Immature natural killer cell (primary cell): ENCODE data around the gene SLC6A9. TPM values are rescaled to one million over a fixed set of nuclear protein-coding genes. Genes with fewer than 3 reads are reported as not detected.

ENCODE experiments used
- DNase-seq, 3 donors: peaks; one replicate each; pipeline ENCODE4 v3.0.0; 2022; ENCODE audit warnings: mixed read lengths in 1 of 3
- H3K27ac Mint-ChIP-seq, 6 donors: one replicate each; pipeline ENCODE4 v1.8.0; 2020; ENCODE audit warnings: mixed read lengths in 6 of 6, mild to moderate bottlenecking in 5 of 6, inconsistent platforms in 4 of 6, moderate library complexity in 3 of 6
- H3K27me3 Mint-ChIP-seq, 3 donors: one replicate each; pipeline ENCODE4 v1.8.0; 2020 to 2021; ENCODE audit warnings: low read depth in 3 of 3, mild to moderate bottlenecking in 3 of 3, mixed read lengths in 3 of 3, moderate library complexity in 3 of 3, inconsistent platforms in 1 of 3
- H3K36me3 Mint-ChIP-seq, 3 donors: one replicate each; pipeline ENCODE4 v1.8.0; 2020; ENCODE audit warnings: mixed read lengths in 3 of 3, inconsistent platforms in 2 of 3, mild to moderate bottlenecking in 2 of 3
- H3K4me1 Mint-ChIP-seq, 2 donors: one replicate each; pipeline ENCODE4 v1.8.0; 2020; ENCODE audit warnings: inconsistent platforms in 2 of 2, mild to moderate bottlenecking in 2 of 2, mixed read lengths in 2 of 2, moderate library complexity in 1 of 2
- H3K4me3 Mint-ChIP-seq, 5 donors: one replicate each; pipeline ENCODE4 v1.8.0; 2020; ENCODE audit warnings: mild to moderate bottlenecking in 5 of 5, mixed read lengths in 5 of 5, inconsistent platforms in 3 of 5, moderate library complexity in 3 of 5
- H3K9me3 Mint-ChIP-seq, 6 donors: one replicate each; pipeline ENCODE4 v1.8.0; 2020; ENCODE audit warnings: mild to moderate bottlenecking in 6 of 6, mixed read lengths in 6 of 6, inconsistent platforms in 4 of 6, moderate library complexity in 3 of 6
- polyA plus RNA-seq, 3 donors: library from polyadenylated mRNA; unstranded; fragments of 300-500 nt; fragmentation: Illumina TruSeq; gene quantifications; one replicate each; pipeline ENCODE4 v1.2.3, GENCODE V29; 2021

Gene SLC6A9
- polyA plus RNA-seq: not detected

DNA sequence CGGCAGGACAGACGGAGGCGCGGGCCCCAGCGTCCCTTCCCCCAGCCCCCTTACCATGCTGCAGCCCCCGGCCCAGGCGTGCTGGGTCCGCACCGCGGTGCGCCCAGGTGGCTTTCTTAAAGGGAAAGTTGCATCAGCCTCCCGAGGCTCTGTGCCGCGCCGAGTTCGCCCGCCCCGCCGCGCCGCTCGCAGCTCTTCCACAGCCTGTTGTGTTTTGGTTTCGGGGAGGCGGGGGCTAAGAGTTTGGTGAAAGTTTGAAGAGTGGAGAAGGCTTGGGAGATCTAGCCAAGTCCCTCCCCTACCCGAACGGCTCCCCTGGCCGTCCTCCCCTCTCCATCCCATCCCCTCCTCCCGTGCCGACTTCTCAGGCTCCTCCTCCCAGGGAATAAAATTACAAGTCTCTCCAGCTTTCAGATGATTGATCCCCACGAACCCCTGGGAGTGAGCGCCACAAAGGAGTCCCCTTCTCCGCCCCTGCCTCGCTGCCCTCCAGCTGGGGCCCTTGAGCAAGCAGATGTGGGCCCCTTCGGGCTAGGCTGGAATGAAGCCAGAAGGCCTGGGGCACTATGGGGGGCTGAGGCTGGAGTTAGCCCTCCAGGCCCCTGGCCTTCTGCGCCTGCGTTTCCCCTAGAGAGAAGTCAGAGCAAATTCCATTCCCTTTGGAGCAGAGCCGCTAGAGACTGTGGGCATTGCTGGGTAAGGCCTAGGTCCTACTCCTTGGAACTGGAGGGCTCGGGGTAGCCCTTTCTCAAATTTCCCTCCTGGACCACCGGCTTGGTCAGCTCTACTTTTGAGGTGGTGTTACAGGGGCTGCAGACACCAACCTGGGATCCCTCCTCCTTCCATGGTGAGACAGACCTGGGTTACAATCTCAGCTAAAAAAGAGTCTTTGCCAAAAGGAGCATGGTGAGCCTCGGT lies at the start of gene SLC6A9:
Gene SLC6A9 (minus strand): TSS at position 211 of the 918 bp plus-strand sequence. CDS start 7,185 bp downstream, outside the sequence.
- DNase-seq: no peak
- H3K36me3 Mint-ChIP-seq: no peaks in the 10 kb centered on the region
- peaks cover 17 to 21% of the 10 kb centered on the region in 2 donors for H3K4me1 Mint-ChIP-seq
- peak within 1 kb of the TSS; percentile 75 to 87 (median 79) for H3K4me3 Mint-ChIP-seq
- peaks cover 2 to 13% (median 5%) of the 10 kb centered on the region in 3 donors for H3K27me3 Mint-ChIP-seq
- H3K27ac Mint-ChIP-seq: peak within 1 kb of the TSS in 4 of 6 donors; percentile 33 to 80 (median 46)
- H3K9me3 Mint-ChIP-seq: no peaks in the 10 kb centered on the region

- H3K4me1 Mint-ChIP-seq: no peaks in the 10 kb centered on the region
- H3K36me3 Mint-ChIP-seq: no peaks in the 10 kb centered on the region
- no peak overlapping the region for H3K4me3 Mint-ChIP-seq
- H3K9me3 Mint-ChIP-seq: no peaks in the 10 kb centered on the region
- DNase-seq: no peak
- H3K27ac Mint-ChIP-seq: no peak overlapping the region
- peaks cover 1 to 29% (median 4%) of the 10 kb centered on the region in 3 donors for H3K27me3 Mint-ChIP-seq
Observed at GRCh38 chr1:44079566-44079965, 48.3 kb upstream of the SLC6A9 start.

GRCh38 chr1:44078104-44078503 lies 46.8 kb upstream of the SLC6A9 start:
- Mint-ChIP-seq H3K27ac (no peak overlapping the region), H3K9me3 (no peaks in the 10 kb centered on the region), H3K36me3 (no peaks in the 10 kb centered on the region), H3K27me3 (peaks cover 4 to 25% (median 4%) of the 10 kb centered on the region in 3 donors), H3K4me1 (no peaks in the 10 kb centered on the region), H3K4me3 (no peak overlapping the region)
- DNase-seq: no peak

- no peak overlapping the region for H3K4me3 Mint-ChIP-seq
- peaks cover 4 to 23% (median 4%) of the 10 kb centered on the region in 3 donors for H3K27me3 Mint-ChIP-seq
- H3K9me3 Mint-ChIP-seq: no peaks in the 10 kb centered on the region
- no peaks in the 10 kb centered on the region for H3K36me3 Mint-ChIP-seq
- no peak for DNase-seq
- H3K4me1 Mint-ChIP-seq: no peaks in the 10 kb centered on the region
- no peak overlapping the region for H3K27ac Mint-ChIP-seq
Observed at GRCh38 chr1:44077421-44077820, 46.2 kb upstream of the SLC6A9 start.

- Mint-ChIP-seq H3K9me3 (no peaks in the 10 kb centered on the region), H3K36me3 (no peaks in the 10 kb centered on the region), H3K27me3 (peaks cover 3 to 10% (median 4%) of the 10 kb centered on the region in 3 donors), H3K27ac (no peak overlapping the region), H3K4me3 (no peak overlapping the region), H3K4me1 (no peaks in the 10 kb centered on the region)
- no peak for DNase-seq
Observed at GRCh38 chr1:44076066-44076465, 44.8 kb upstream of the SLC6A9 start.

- H3K27ac Mint-ChIP-seq: no peak overlapping the region
- no peak for DNase-seq
- H3K36me3 Mint-ChIP-seq: no peaks in the 10 kb centered on the region
- H3K4me1 Mint-ChIP-seq: no peaks in the 10 kb centered on the region
- H3K4me3 Mint-ChIP-seq: no peak overlapping the region
- H3K9me3 Mint-ChIP-seq: no peaks in the 10 kb centered on the region
- H3K27me3 Mint-ChIP-seq: peaks cover 3 to 7% (median 4%) of the 10 kb centered on the region in 3 donors
Observed at GRCh38 chr1:44074415-44074814, 43.2 kb upstream of the SLC6A9 start.

- Mint-ChIP-seq H3K9me3 (no peaks in the 10 kb centered on the region), H3K27ac (no peak overlapping the region), H3K36me3 (no peaks in the 10 kb centered on the region), H3K4me1 (no peaks in the 10 kb centered on the region), H3K4me3 (no peak overlapping the region), H3K27me3 (peaks cover 4 to 5% (median 5%) of the 10 kb centered on the region in 3 donors)
- DNase-seq: no peak
Observed at GRCh38 chr1:44073528-44073927, 42.3 kb upstream of the SLC6A9 start.

DNA sequence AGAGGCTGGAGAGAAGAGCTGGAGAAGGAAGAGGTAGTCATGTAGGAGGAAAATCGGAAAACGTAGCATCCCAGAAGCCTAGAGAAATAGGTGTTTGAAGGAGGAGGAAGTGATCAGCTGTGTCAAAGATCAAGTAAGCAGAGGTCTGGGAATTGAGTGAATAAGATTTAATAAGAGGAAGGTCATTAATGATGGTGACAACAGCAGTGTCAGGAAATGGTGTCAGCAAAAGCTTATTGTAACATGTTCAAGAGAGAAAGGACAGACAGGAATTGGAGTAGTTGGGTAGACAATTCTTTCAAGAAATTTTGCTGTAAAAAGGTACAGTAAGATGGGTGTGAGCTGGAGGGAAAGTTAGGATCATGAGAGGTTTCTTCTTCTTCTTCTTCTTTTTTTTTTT lies 41.6 kb upstream of the SLC6A9 start:
- no peaks in the 10 kb centered on the region for H3K4me1 Mint-ChIP-seq
- peaks cover 3 to 5% (median 5%) of the 10 kb centered on the region in 3 donors for H3K27me3 Mint-ChIP-seq
- no peak overlapping the region for H3K27ac Mint-ChIP-seq
- no peak for DNase-seq
- H3K9me3 Mint-ChIP-seq: no peaks in the 10 kb centered on the region
- no peak overlapping the region for H3K4me3 Mint-ChIP-seq
- H3K36me3 Mint-ChIP-seq: no peaks in the 10 kb centered on the region

GRCh38 chr1:44072204-44072603 lies 40.9 kb upstream of the SLC6A9 start:
- Mint-ChIP-seq H3K4me1 (no peaks in the 10 kb centered on the region), H3K36me3 (no peaks in the 10 kb centered on the region), H3K4me3 (no peak overlapping the region), H3K9me3 (no peaks in the 10 kb centered on the region), H3K27ac (no peak overlapping the region), H3K27me3 (peaks cover 2 to 8% (median 3%) of the 10 kb centered on the region in 3 donors)
- no peak for DNase-seq

GRCh38 chr1:44071461-44071860 lies 40.2 kb upstream of the SLC6A9 start:
- no peak overlapping the region for H3K4me3 Mint-ChIP-seq
- no peaks in the 10 kb centered on the region for H3K4me1 Mint-ChIP-seq
- no peaks in the 10 kb centered on the region for H3K9me3 Mint-ChIP-seq
- peaks cover 2 to 6% (median 3%) of the 10 kb centered on the region in 3 donors for H3K27me3 Mint-ChIP-seq
- no peaks in the 10 kb centered on the region for H3K36me3 Mint-ChIP-seq
- DNase-seq: no peak
- no peak overlapping the region for H3K27ac Mint-ChIP-seq

- peaks cover 0 to 3% (median 2%) of the 10 kb centered on the region in 3 donors for H3K27me3 Mint-ChIP-seq
- no peak overlapping the region for H3K4me3 Mint-ChIP-seq
- DNase-seq: no peak
- no peak overlapping the region for H3K27ac Mint-ChIP-seq
- H3K9me3 Mint-ChIP-seq: no peaks in the 10 kb centered on the region
- no peaks in the 10 kb centered on the region for H3K36me3 Mint-ChIP-seq
- H3K4me1 Mint-ChIP-seq: no peaks in the 10 kb centered on the region
Observed at GRCh38 chr1:44068442-44068921, 37.2 kb upstream of the SLC6A9 start.

DNA sequence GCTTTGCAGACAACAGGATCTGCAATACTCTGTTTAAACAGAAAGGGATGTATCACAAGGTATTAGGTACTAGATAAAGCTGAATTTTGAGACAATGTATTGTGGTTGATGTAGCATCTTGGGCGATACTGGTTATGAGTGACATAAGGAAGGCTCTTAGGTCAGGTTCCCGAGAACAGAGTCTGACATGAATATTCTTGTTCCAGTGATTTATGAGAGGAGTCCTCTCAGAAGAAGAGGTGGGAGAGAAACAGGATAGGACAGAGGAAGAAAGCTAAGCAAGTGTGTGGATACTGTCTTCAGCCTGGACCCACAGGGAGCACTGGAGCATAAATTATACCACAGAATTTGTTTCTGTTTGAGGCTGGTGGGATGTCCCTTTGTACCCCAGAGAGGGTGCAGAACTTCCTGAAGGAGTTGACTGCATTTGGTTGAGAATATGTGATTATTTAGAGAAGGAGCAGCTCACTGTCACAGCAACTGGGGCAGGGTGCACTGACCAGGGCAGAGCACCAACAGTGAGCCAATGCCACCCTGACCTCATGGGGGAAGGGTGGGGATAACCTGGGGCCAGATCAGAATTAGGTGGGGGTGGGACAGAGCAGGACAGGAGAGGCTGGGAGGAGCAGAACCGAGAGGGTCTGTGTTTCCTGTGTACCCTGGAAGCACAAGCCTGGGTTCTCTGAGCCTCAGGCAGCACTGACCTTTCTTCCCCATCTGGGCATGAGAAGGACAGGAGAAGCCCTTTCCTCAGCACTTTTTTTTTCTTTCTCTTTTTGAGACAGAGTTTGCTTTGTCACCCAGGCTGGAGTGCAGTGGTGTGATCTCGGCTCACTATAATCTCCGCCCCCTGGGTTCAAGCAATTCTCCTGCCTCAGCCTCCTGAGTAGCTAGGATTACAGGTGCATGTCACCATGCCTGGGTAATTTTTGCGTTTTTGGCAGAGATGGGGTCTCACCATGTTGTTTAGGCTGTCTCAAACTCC lies 36.3 kb upstream of the SLC6A9 start:
- DNase-seq: no peak
- no peaks in the 10 kb centered on the region for H3K4me1 Mint-ChIP-seq
- no peaks in the 10 kb centered on the region for H3K9me3 Mint-ChIP-seq
- H3K27ac Mint-ChIP-seq: no peak overlapping the region
- peaks cover 0 to 3% (median 2%) of the 10 kb centered on the region in 3 donors for H3K27me3 Mint-ChIP-seq
- no peak overlapping the region for H3K4me3 Mint-ChIP-seq
- H3K36me3 Mint-ChIP-seq: no peaks in the 10 kb centered on the region

DNA sequence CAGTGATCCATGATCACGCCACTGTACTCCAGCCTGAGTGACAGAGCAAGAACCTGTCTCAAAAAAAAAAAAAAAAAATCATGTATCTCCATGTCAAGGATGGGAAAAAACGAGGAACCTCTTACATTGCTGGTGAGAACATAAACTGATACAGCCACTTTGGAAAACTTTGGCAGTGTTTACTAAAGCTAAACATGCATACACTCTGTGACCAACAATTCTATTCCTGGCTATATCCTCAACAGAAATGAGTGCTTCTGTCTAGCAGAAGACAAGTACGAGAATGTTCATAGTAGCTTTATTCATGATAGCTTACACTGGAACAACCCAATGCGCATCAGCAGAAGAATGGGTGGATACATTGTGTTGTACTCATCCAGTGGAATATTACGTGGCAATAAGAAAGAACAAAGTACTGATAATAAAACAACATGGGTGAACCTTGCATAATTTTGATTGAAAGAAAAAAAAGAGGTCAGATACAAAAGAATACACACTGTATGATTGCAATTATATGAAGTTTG lies 31.5 kb upstream of the SLC6A9 start:
- Mint-ChIP-seq H3K27ac (no peak overlapping the region), H3K27me3 (peaks cover 2 to 8% (median 5%) of the 10 kb centered on the region in 3 donors), H3K4me3 (no peak overlapping the region), H3K4me1 (no peaks in the 10 kb centered on the region), H3K36me3 (no peaks in the 10 kb centered on the region), H3K9me3 (no peaks in the 10 kb centered on the region)
- DNase-seq: no peak
